Activated CD4-positive, CD25-positive, alpha-beta regulatory T cell treated with anti-CD3 and anti-CD28 coated beads, Interleukin-2, amount 50 U/mL, for 72 hours (primary cell): ENCODE data around the gene SLC52A3.

Experiments used
- DNase-seq: peaks from one replicate; pipeline ENCODE4 v3.0.0; 2021

Gene SLC52A3

DNA sequence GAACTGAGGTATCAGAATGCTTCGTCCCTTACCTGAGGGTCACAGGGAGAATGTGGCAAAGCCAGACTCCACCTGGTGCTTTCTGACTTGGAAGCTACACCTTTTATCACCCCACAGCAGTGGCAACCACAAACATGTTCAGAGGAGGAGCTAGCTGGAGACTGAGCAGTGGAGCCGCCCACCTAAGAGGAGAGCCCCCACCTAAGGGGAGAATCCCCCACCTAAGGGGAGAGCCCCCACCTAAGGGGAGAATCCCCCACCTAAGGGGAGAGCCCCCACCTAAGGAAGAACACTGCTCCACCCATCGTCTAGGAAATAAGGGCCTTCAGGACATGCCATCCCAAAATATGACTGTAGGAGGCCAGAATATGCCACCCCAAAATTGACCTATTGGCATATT is 4.0 kb downstream of the SLC52A3 start:
- DNase-seq = no peak

DNA sequence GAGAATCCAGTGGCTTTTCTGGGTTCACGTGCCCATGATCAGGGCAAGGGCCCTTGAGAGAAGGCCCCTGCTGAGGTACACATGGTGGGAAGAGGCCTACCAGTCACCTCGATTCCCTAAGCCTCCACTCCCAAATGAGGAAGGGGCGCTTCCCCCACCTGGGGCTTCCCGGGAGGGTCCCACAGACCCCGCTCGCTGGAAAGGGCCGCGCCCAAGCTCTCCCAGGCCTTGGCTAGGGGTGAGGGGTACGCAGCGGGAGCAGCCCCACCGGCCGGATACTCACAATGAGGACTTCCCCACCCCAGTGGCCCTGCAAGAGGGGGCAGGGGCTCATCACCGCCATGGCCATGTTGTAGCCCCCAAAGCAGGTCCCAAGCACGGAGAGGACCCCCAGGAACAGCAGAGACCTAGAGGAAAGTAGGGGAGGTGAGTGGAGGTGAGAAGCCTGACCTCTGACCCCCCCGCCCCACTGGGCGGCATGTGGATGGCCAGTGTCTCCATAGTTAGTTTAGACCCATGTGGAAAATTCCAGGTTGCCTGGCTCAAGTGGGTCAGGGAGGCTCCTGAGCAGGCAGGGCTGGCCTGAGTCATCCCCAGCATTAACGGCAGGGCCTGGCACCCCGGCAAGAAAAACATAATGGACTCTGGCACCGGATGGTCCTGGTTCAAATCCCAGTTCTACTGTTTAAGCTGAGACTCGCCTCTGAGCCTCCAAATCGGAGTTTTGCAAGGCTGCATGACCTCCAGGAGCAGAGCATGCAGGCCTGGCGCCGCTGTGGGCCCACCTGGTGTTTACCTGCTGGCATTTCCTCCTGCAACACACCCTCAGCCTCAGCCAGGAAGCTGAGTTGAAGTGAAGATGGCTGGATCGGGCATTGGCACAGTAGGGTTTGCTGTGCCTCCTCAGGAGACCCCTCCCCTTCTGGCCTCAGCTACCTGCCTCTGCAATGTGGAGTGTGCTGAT is 6.6 kb downstream of the SLC52A3 start:
- no peak for DNase-seq

DNA sequence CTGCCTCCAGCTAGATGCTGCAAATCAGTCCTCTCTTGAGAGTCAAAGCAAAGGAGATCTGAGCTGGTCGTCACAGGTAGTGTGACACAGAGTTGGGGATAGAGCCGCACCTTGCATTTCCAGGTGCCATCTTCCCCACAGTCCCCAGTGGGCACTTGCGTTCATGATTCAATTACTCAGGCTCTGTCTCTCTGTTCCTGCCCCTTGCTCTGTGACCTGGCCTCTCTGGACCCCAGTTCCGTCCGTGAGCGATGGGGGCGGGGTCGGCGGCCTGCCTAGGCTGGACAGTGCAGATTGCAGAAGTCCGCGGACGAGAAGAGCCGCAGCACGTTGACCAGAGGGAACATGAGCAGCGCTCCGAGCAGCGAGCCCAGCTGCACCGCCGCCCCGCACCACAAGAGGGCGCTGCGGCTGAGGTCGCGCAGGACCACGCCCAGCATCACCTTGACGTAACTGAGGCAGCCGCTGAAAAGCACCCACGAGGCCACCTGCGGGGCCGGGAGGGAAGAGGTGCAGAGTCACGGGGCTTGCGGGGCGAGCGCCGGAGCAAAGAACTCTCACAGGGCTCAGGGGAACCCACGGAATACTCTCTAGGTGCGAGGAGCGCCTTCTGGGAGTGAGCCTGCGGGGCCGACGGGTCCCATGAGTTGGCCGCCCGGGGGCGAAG is 7.4 kb downstream of the SLC52A3 start:
- peak; percentile 65 for DNase-seq

DNA sequence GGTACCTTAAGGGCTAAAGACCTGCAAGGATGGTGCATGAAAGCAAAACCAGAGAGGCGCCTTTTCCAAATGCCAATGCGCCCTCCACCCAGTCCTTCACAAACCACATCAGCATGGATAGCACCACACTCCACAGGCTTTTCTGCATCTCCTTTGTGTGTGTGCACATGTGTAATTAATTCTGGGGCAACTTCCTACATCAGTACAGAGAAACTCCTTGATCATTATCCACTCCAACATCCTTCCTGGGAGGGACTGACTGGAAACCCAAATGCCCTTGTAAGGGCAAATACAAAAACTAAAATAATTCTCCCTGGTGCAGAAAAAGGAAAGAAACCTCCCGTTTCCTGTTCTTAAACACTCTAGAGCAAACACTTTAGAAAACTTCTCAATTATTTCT is 10.8 kb downstream of the SLC52A3 start:
- no peak for DNase-seq

DNA sequence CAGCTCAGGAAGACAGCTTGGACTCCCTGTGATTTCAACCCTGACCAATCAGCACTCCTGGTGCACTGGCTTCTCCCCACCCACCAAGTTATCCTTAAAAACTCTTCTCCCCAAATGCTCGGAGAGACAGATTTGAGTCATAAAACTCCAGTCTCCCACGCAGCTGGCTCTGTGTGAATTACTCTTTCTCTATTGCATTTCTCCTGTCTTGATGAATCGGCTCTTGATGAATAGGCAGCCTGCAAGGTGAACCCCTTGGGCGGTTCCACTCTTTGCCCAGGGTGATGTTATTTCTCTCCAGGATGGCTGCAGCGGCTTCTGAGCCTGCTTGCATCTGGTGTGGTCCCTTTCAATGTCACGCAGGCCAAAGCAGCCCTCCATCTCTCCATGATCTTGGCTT is 12.4 kb downstream of the SLC52A3 start:
- no peak for DNase-seq

DNA sequence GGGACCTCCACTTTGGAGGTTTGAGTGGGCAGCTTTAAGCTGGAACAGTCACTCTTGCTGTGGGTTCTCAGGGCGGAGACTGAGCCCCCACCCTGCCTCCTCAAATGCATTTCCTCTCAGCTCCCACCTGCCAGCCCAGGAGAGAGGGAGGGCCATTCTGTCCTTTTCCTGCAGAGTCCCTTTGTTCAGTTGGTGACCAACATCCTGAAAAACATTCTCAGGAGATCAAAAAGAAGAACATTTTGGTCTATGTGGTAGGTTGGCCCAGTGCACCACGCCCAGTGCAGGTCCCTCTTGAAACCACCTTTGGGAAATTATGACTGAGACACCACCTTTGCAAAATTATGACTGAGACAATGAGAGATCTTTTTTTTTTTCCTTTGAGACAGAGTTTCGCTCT is 13.4 kb downstream of the SLC52A3 start:
- DNase-seq = no peak

DNA sequence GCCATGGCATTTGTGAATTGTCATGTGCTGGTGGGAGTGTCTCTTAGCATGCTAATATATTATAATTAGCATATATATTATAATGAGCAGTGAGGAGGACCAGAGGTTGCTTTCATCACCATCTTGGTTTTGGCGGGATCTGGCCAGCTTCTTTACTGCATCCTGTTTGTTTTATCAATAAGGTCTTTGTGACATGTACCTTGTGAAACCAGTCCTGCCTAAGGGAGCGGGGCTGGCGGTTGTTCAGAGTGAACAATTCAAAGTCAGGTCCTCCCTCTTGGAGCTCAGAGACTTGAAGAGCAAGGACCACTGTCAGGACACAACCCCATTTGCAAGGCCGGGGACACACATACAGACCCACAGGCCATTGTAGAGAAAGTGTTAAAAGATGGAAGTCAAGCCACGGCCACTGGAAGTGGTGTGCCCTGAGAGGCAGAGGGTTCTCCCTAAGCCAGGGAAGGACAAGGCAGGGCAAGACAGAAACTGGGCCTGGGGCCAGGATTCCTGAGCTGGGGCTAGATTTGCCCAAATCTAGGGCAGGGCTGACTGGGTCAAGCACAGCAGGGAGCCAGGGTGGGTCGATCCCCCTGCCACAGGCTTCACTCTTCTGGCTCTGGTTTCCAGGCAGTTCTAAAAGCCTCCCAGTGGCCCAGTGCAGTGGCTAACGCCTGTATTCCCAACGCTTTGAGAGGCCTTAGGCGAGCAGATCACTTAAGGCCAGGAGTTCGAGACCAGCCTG is 14.2 kb downstream of the SLC52A3 start:
- DNase-seq = no peak

DNA sequence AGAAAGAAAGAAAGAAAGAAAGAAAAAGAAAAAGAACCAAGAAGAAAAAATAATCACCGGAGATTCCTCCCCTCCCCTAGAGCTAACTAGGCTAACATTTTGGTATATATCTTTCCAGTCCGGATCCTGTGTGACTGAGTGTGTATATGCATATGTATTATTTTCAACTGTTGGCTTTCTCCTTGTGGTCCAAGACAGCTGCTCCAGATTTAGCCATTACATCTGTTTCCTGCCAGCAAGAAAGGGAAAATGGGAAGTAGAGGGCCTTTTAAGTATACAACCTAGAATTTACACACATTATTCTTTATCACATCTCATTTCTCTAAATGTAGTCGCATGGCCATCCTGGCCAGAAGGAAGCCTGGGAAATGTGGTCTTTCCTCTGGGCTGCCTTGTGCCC is 15.2 kb downstream of the SLC52A3 start:
- no peak for DNase-seq

DNA sequence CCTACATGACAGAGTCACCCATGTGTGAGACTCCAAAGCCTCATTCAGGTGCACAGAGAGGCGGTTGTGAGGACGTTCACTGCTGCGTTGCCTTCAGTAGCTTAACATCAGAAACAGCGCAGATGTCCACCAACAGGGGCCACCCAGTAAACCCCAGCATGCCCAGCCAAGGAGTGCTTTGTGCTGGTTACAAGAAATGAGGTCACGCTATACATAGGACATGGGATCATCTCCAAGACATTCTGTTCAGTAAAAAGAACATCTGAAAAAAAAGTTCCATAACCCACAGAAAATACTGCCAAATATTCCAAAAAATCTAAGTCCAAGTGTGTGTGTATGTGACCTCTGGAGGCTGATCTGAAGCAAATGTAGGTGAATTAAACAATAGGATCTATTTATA is 16.0 kb downstream of the SLC52A3 start:
- DNase-seq = no peak

DNA sequence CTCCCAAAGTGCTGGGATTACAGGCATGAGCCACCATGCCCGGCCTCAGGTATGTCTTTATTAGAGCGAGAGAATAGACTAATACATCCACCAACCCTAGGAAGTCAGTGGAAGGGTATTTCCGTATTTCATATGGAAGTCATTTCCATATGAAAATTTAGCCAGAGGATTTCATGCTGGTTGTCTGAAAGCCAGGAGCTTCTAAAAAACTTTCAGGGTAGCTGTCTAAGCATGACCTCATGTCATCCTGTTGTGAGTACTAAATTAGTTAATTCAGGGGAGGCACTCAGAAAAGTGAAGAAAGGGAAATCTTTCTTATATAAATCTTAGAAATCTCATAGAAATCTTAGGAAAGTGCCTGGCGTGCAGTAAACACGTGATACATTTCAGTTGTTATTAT is 16.5 kb downstream of the SLC52A3 start:
- DNase-seq = no peak

DNA sequence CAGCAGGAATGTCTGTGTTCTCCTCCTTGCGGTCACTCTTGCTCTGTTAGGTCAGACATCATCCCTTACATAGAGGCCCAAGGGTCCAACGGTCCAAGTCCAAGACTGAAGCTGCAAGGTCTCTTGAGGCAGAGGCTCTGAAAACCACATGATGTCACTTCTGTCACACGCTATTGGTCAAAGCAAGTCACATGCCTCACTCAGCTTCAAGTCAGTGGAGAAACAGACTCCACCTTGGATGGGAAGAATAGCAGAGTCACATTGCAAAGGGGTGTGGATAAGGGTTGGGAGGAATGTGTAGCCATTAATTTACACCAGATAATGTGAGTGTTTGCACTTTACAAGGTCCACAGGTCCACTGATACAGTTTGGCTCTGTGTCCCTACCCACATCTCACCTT is 17.5 kb downstream of the SLC52A3 start:
- no peak for DNase-seq

DNA sequence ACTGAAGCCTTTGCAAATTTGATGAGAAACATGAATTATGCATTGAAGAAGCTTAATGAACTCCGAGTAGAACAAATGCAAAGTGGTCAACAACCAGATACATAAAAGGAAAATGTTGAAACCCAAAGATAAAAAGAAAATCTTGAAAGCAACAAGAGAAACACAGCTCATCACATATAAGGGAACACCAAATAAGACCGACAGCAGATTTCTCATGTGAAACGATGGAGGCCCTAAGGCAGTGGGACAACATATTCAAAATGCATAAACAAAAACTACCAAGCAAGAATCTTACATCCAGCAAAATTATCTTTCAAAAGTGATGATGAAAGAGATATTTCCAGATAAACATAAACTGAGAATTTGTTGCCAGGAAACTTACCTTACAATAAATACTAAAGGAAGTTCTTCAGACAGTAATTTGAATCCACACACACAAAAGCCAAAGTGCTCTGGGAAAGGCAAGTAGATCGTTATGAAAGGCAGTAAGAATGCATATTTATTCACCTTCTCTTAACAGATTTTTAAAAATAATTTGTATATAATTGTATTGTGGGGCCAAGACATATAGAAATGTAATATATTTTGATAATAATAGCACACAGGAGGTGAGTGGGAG is 22.5 kb downstream of the SLC52A3 start:
- DNase-seq = no peak

DNA sequence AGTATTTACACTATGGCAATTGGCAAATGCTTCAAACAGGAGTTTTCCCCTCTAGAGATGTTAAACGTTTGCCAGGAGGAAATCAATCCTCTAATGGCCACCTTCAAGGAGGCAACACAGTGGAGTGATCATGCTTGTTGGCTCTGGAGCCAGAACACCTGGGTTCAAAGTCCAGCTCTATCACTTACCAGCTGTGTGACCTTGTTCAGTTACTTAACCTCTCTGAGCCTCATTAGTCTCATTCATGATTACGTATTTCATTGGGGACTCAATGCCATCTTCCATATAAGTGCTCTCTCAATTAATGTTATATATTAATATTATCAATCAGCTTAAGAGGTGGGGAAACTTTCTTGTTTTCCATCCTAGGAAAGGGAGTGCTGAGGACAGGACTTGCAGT is 26.1 kb downstream of the SLC52A3 start:
- DNase-seq = no peak

DNA sequence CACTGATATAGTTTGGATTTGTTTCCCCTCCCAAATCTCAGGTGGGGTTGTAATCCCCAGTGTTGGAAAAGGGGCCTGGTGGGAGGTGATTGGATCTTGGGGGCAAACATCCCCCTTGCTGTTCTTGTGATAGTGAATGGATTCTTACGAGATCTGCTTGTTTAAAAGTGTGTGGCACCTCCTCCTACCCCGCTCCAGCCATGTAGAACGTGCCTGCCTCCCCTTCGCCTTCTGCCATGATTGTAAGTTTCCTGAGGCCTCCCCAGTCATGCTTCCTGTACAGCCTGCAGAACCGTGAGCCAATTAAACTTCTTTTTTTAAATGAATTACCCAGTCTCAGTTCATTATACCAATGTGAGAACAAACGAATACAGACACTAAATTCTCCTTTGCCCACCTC is 26.7 kb downstream of the SLC52A3 start:
- no peak for DNase-seq

DNA sequence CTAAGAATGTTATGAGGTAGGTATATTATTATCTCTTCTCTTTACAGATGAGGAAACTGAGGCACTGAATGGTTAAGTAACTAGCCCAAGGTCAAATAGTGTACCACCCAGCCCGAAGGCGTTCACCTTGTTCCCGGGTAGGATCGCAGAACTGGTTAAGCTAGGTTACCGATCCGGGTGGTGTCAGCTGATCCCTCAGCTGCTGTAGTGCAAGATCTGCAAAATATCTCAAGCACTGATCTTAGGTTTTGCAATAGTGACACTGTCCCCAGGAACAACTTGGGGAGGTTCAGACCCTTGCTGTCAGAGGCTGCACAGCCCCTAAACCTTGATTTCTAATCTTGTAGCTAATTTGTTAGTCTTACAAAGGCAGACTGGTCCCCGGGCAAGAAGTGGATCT is 28.1 kb downstream of the SLC52A3 start:
- no peak for DNase-seq

DNA sequence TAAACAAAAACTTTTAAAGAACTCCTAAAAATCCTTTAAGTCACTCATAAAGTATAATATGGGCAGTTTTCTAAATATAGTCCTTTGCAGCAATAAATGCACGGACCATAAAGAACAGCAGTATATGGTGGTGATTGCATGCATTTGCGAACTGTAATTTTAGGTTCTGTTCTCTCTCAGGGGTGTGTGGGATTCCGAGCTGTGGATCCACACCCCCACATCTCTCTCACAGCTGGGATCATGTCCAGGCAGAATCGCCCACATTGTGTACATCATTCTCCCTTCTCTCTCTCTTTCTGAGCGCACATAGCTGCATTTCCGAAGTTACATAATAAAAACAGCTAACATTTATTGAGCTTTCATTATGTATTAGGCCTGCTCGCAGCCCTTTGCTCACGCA is 28.6 kb downstream of the SLC52A3 start:
- no peak for DNase-seq

DNA sequence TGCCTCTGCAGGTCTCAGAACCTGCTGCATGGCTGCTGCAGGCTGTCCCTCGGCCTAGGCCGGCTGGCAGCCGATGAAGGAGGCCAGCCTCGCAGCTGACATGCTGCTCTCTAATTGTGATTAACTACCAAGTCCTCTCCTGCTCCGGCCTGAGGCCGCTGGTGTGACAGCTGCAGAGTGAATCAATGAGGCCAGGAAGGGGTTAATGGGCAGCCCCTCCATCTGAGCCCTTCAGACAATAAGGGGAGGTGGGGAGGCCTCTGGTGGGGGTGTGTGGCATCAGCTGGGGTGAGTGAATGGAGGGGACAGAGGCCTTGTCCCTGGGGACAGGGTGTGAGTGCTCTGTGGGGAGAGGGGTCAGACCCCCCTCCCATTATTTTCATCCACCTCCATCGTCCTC is 34.4 kb downstream of the SLC52A3 start:
- no peak for DNase-seq

DNA sequence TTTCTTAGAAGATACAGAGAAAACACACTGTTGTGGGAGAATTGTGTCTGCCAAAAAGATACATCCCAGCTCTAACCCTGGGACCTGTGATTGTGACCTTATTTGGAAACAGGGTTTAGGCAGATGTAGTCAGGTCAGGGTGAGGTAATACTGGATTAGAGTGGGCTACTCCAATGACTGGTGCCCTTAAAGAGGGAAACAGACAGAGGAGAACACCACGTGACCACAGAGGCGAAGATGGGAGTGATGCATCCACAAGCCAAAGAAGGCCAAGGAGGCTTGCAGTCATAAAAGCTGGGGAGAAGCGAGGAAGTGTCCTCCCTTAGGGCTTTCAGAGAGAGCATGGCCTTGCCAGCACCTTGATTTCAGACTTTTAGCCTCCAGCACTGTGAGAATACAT is 35.6 kb downstream of the SLC52A3 start:
- no peak for DNase-seq

DNA sequence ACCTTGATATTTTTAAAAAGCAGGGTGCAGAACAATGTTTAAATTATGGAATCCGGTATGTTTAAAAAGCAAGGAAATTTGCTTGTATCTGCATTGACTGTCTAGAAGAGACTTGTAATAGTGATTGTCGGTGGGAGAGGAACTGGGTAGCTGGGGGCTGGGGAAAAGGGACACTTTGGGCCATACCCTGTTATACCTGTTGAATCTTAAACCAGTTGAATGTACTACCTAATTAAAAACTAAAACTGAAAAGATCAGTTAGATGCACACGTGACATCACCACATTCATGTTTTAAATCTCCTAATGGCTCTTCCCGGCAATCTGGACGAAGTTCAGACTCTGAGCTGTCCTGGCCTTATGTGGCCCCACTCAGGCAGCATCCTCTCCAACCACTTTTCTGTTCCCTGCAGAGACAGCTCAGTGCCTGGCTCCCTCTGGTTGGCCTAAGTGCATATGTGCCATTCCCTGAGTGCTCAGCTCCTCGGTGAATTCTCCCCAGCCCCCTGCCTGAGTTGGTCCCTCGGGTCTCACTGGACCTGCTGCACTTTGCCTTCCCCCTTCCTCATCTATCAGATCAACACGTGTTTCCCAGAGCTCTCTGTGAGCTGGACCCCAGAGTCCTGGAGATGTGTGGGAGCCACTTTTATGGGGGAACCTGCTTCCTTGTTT is 36.3 kb downstream of the SLC52A3 start:
- no peak for DNase-seq

DNA sequence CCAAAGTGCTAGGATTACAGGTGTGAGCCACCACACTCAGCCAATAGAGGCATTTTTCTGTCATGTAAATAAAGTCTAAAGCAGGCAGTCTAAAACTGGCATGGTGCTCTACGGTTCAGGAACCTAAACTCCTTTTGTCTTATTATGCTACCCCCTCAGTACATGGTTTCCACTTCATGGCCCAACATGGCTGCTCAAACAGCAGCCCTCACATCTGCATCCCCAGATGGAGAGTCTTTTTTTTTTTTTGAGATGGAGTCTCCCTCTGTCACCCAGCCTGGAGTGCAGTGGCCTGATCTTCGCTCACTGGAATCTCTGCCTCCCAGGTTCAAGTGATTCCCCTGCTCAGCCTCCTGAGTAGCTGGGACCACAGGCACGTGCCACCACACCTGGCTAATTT is 38.3 kb downstream of the SLC52A3 start:
- no peak for DNase-seq

DNA sequence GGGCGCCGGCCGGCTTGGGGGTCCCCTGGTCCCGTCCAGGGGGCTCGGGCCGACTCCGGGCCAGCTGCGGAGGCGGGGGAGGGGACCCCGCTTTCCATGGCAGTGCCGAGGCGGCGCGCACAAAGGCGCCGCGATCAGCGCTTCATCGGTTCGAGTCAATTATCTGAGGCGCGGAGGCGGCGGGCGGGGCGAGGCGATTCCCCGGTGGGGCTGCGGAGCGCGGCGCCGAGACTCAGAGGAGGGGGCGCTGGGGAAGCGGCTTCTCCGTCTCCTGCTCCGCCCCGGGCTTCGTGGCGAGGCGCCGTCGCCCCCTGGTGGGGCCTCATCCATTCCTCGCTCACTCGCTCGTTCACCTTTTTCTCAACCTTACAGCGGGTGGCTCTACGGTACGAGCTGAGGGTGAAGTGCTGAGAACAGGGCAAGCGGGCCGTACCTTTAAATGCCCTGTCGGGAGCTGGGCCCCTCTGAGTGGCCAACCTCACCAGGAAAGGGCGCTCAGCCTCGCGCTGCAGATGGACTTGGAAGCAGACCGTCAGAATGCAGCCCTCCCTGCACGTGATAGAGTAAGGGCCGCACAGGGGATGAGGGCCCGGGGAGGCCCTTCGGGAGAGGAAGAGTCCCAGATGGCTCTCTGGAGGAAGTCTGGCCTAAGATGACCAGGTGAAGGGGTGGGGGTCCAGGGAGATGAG is 39.9 kb downstream of the SLC52A3 start:
- peak; percentile 41 for DNase-seq

DNA sequence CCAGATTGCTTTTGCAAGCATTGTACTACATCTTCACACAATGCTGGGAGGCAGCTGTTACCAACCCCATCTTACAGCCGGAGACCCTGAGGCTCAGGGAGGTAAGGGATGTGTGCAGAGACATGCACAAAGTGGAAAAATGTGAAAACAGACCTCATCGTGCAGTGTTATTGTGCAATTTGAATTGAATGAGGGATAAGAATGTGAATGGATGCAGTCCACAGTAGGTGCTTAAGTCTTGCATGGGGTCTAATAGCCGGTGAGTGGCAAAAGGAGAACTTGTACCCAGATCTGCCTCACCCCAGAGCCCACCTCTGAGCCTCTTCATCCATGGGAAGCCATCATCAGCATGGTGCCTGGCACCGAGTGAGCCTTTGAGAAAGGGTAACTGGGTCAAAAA is 42.1 kb downstream of the SLC52A3 start:
- no peak for DNase-seq
